ENCODE measurements around the gene COL11A2.

- no peak for TF ChIP-seq E2F1 (CRISPR knock-in tag; IDR thresholded peaks at IDR 0.05)
- no peak for TF ChIP-seq IRF1 (CRISPR knock-in tag; IDR thresholded peaks at IDR 0.05)
- no peak for TF ChIP-seq USF2 (CRISPR knock-in tag; IDR thresholded peaks at IDR 0.05)
- TF ChIP-seq MAX (CRISPR knock-in tag; IDR thresholded peaks at IDR 0.05) = no peak
- TF ChIP-seq ZNF416 (CRISPR knock-in tag; IDR thresholded peaks at IDR 0.05) = no peak
- no peak for TF ChIP-seq NFYB (CRISPR knock-in tag; conservative IDR thresholded peaks at IDR 0.05; ENCODE audit: low read depth)
- TF ChIP-seq CTCF (IDR thresholded peaks at IDR 0.05) = peak; percentile 59; the same call in 1 of the 2 replicates
- TF ChIP-seq GABPB1 (CRISPR knock-in tag; IDR thresholded peaks at IDR 0.05) = no peak
- TF ChIP-seq PRDM15 (CRISPR knock-in tag; IDR thresholded peaks at IDR 0.05) = no peak
- TF ChIP-seq ATF2 (CRISPR knock-in tag; IDR thresholded peaks at IDR 0.05; ENCODE audit: borderline replicate concordance, low read depth) = no peak
- TF ChIP-seq RELA (CRISPR knock-in tag; IDR thresholded peaks at IDR 0.05; ENCODE audit: borderline replicate concordance) = no peak
- no peak for TF ChIP-seq E2F5 (CRISPR knock-in tag; IDR thresholded peaks at IDR 0.05)
Observed at GRCh38 chr6:33147807-33148666, 44.2 kb downstream of the COL11A2 start.
